Lower leg skin (tissue), 3 donors: ENCODE results near the gene APBA2.

Experiments used
- POLR2A ChIP-seq, 2 donors: fragments of 450-650 bp; IDR thresholded peaks; one replicate each; pipeline ENCODE4 v1.6.1; 2016 to 2017; ENCODE audit warnings: antibody characterized with exemption in 2 of 2, mild to moderate bottlenecking in 1 of 2, moderate library complexity in 1 of 2
- TF ChIP-seq, protein P1 (sequence below), 3 donors: fragments of 450-650 bp; IDR thresholded peaks; one replicate each; pipeline ENCODE4 v1.5.1; 2016; ENCODE audit warnings: antibody characterized with exemption in 3 of 3, mild to moderate bottlenecking in 3 of 3, moderate library complexity in 2 of 3

DNA sequence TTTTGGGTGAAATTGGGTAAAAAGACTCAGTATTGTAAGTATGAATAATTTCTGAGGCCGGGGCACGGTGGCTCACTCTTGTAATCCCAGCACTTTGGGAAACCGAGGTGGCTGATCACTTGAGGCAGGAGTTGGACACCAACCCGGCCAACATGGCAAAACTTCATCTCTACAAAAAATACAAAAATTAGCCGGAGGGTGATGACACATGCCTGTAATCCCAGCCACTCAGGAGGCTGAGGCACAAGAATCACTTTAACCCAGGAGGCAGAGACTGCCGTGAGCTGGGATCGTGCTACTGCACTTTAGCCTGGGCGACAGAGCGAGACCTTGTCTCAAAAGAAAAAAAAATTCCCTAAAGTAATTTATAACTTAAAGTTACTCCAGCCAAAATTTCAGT lies 162.2 kb downstream of the APBA2 start:
- TF ChIP-seq POLR2A (IDR thresholded peaks at IDR 0.05), result no peak
- TF ChIP-seq, protein P1, sequence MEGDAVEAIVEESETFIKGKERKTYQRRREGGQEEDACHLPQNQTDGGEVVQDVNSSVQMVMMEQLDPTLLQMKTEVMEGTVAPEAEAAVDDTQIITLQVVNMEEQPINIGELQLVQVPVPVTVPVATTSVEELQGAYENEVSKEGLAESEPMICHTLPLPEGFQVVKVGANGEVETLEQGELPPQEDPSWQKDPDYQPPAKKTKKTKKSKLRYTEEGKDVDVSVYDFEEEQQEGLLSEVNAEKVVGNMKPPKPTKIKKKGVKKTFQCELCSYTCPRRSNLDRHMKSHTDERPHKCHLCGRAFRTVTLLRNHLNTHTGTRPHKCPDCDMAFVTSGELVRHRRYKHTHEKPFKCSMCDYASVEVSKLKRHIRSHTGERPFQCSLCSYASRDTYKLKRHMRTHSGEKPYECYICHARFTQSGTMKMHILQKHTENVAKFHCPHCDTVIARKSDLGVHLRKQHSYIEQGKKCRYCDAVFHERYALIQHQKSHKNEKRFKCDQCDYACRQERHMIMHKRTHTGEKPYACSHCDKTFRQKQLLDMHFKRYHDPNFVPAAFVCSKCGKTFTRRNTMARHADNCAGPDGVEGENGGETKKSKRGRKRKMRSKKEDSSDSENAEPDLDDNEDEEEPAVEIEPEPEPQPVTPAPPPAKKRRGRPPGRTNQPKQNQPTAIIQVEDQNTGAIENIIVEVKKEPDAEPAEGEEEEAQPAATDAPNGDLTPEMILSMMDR (IDR thresholded peaks at IDR 0.05), result no peak
